GM20431 (cell line): ENCODE data around the gene NCKAP1.
"Not testable (repeated sequence)": the region's sequence is repeated elsewhere in the genome, so short reads cannot be mapped to it uniquely, and the experiment has no call there.

Source experiments
- in situ Hi-C: fragments of 300-500 bp; cut with MseI, MboI; formaldehyde crosslinking; loops from one replicate; pipeline ENCODE4 v1.15.0; 2020; ENCODE audit warnings: low sequenced_read_pairs; ENCODE audit not compliant: unreplicated experiment

The NCKAP1 gene

GRCh38 chr2:183009249-183009899, 28.9 kb downstream of the NCKAP1 start:
- in situ Hi-C loops: no loop called here

GRCh38 chr2:183001948-183002347, 36.3 kb downstream of the NCKAP1 start:
- in situ Hi-C loops: no loop called here

- in situ Hi-C loops: no loop called here
Measured at GRCh38 chr2:183000846-183001245, 37.4 kb downstream of the NCKAP1 start.

GRCh38 chr2:182999348-183000028, 38.8 kb downstream of the NCKAP1 start:
- in situ Hi-C loops: loop anchor here (25.0 kb wide), 1 partner anchor 212 kb away; no protein-coding TSS in a partner anchor

GRCh38 chr2:182994228-182994912, 43.9 kb downstream of the NCKAP1 start:
- in situ Hi-C loops: loop anchor here (25.0 kb wide), 1 partner anchor 207 kb away; no protein-coding TSS in a partner anchor

- in situ Hi-C loops: loop anchor here (25.0 kb wide), 1 partner anchor 196 kb away; no protein-coding TSS in a partner anchor
Measured at GRCh38 chr2:182982941-182983340, 55.3 kb downstream of the NCKAP1 start.

- in situ Hi-C loops: loop anchor here (25.0 kb wide), 1 partner anchor 194 kb away; no protein-coding TSS in a partner anchor
Measured at GRCh38 chr2:182981475-182981874, 56.8 kb downstream of the NCKAP1 start.

GRCh38 chr2:182980652-182981051, 57.6 kb downstream of the NCKAP1 start:
- in situ Hi-C loops: loop anchor here (25.0 kb wide), 1 partner anchor 193 kb away; no protein-coding TSS in a partner anchor

GRCh38 chr2:182980115-182980514, 58.1 kb downstream of the NCKAP1 start:
- in situ Hi-C loops: loop anchor here (25.0 kb wide), 1 partner anchor 193 kb away; no protein-coding TSS in a partner anchor

GRCh38 chr2:182977463-182977862, 60.8 kb downstream of the NCKAP1 start:
- in situ Hi-C loops: loop anchor here (25.0 kb wide), 1 partner anchor 190 kb away; no protein-coding TSS in a partner anchor

GRCh38 chr2:182973441-182974352, 64.6 kb downstream of the NCKAP1 start:
- in situ Hi-C loops: no loop called here

- in situ Hi-C loops: no loop called here
Measured at GRCh38 chr2:182972548-182972942, 65.7 kb downstream of the NCKAP1 start.

GRCh38 chr2:182971820-182972547, 66.3 kb downstream of the NCKAP1 start:
- in situ Hi-C loops: no loop called here

- in situ Hi-C loops: no loop called here
Measured at GRCh38 chr2:182970486-182970885, 67.8 kb downstream of the NCKAP1 start.

GRCh38 chr2:182968493-182968892, 69.8 kb downstream of the NCKAP1 start:
- in situ Hi-C loops: no loop called here

GRCh38 chr2:182966356-182966755, 71.9 kb downstream of the NCKAP1 start:
- in situ Hi-C loops: not testable (repeated sequence)

GRCh38 chr2:182962641-182963040, 75.6 kb downstream of the NCKAP1 start:
- in situ Hi-C loops: no loop called here

GRCh38 chr2:182960869-182961268, 77.4 kb downstream of the NCKAP1 start:
- in situ Hi-C loops: not testable (repeated sequence)

GRCh38 chr2:182954789-182955188, 83.5 kb downstream of the NCKAP1 start:
- in situ Hi-C loops: no loop called here
